RWPE1 (cell line): Measurements from ENCODE around the gene CHST2.

Experiments used
- CTCF ChIA-PET: fragments of 350-600 bp; sonication (Branson Sonifier 250); formaldehyde crosslinking; extraction: SDS; loops from one replicate; lab custom pipeline; 2021; lab: Yijun Ruan, JAX
- POLR2A ChIA-PET: fragments of 400-600 bp; formaldehyde crosslinking; extraction: SDS; loops from one replicate; lab custom pipeline; 2020; ENCODE audit warnings: antibody characterized with exemption; ENCODE audit not compliant: low non-redundant PET; lab: Yijun Ruan, JAX
- DNase-seq: peaks from one replicate; pipeline ENCODE4 v3.0.0; 2012; ENCODE audit warnings: low spot score
- H3K27ac ChIP-seq: fragments of 450-650 bp; 2 replicates; pipeline ENCODE4 v1.5.1; 2017
- TF ChIP-seq, protein P1 (sequence below): fragments of 450-650 bp; conservative IDR thresholded peaks from 2 replicates; pipeline ENCODE4 v1.5.1; 2017; ENCODE audit warnings: low read depth, mild to moderate bottlenecking

Gene CHST2

GRCh38 chr3:143147707-143148106 lies 28.1 kb downstream of the CHST2 start:
- ChIA-PET POLR2A (no interaction called here), CTCF (no interaction called here)
- no peak overlapping the region for H3K27ac ChIP-seq
- DNase-seq: no peak
- TF ChIP-seq, protein P1, sequence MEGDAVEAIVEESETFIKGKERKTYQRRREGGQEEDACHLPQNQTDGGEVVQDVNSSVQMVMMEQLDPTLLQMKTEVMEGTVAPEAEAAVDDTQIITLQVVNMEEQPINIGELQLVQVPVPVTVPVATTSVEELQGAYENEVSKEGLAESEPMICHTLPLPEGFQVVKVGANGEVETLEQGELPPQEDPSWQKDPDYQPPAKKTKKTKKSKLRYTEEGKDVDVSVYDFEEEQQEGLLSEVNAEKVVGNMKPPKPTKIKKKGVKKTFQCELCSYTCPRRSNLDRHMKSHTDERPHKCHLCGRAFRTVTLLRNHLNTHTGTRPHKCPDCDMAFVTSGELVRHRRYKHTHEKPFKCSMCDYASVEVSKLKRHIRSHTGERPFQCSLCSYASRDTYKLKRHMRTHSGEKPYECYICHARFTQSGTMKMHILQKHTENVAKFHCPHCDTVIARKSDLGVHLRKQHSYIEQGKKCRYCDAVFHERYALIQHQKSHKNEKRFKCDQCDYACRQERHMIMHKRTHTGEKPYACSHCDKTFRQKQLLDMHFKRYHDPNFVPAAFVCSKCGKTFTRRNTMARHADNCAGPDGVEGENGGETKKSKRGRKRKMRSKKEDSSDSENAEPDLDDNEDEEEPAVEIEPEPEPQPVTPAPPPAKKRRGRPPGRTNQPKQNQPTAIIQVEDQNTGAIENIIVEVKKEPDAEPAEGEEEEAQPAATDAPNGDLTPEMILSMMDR: no peak

GRCh38 chr3:143150071-143150470 lies 30.5 kb downstream of the CHST2 start:
- DNase-seq: no peak
- ChIA-PET POLR2A (no interaction called here), CTCF (no interaction called here)
- TF ChIP-seq, protein P1: no peak
- H3K27ac ChIP-seq: no peak overlapping the region

- TF ChIP-seq, protein P1: no peak
- no peak for DNase-seq
- CTCF ChIA-PET: no interaction called here
- POLR2A ChIA-PET: no interaction called here
- no peak overlapping the region for H3K27ac ChIP-seq
Measured at GRCh38 chr3:143151004-143151731, 31.6 kb downstream of the CHST2 start.

DNA sequence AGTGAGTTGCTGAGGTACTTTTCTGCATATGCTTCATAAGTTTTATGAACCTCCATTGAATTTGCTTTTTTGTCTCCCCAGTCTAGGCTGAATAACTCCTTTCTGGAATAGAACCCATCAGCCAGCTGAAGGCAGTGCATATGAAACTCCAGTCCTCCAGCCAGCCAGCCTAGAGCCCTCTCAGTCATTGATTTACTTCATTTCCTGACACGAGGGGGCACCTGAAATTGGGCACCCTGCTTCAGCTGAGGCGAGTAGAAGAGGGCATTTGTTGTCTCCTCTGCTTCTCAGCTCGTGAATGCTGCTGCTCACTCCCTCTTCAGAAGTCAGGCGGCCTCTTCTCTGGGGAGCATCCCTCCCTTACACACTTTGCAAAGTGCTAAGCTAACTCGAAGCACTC lies 32.5 kb downstream of the CHST2 start:
- H3K27ac ChIP-seq: no peak overlapping the region
- TF ChIP-seq, protein P1: no peak
- no peak for DNase-seq
- ChIA-PET POLR2A (no interaction called here), CTCF (no interaction called here)

- CTCF ChIA-PET: interaction anchor here (0.6 to 0.9 kb wide), 2 partner anchors 488 to 552 kb away, joined by 3 to 6 read pairs; no protein-coding TSS in a partner anchor
- no peak overlapping the region for H3K27ac ChIP-seq
- DNase-seq: no peak
- POLR2A ChIA-PET: no interaction called here
- TF ChIP-seq, protein P1: no peak
Measured at GRCh38 chr3:143155756-143156155, 36.2 kb downstream of the CHST2 start.

- POLR2A ChIA-PET: no interaction called here
- no peak for DNase-seq
Measured at GRCh38 chr3:143158014-143158988, 38.7 kb downstream of the CHST2 start.

More at GRCh38 chr3:143158014-143158988, 38.7 kb downstream of the CHST2 start:
- CTCF ChIA-PET: no interaction called here
- TF ChIP-seq, protein P1: no peak
- no peak overlapping the region for H3K27ac ChIP-seq
